Skeletal muscle satellite cell (primary cell): Measurements from ENCODE around the gene NEUROG3. TPM values are rescaled to one million over a fixed set of nuclear protein-coding genes. Genes with fewer than 3 reads are reported as not detected.

Experiments
- H3K27me3 ChIP-seq: 2 replicates; pipeline ENCODE4 v1.7.0; 2013; ENCODE audit warnings: low read length; ENCODE audit not compliant: control insufficient read depth, insufficient read depth
- H3K36me3 ChIP-seq: 2 replicates; pipeline ENCODE4 v1.7.0; 2013; ENCODE audit warnings: mild to moderate bottlenecking, control low read depth, low read length; ENCODE audit not compliant: insufficient read depth
- H3K4me1 ChIP-seq: 2 replicates; pipeline ENCODE4 v1.7.0; 2013; ENCODE audit warnings: low read length; ENCODE audit not compliant: control insufficient read depth, insufficient read depth
- H3K4me2 ChIP-seq: 2 replicates; pipeline ENCODE4 v1.7.0; 2013; ENCODE audit warnings: mild to moderate bottlenecking, low read length
- H3K4me3 ChIP-seq: 2 replicates; pipeline ENCODE4 v1.7.0; 2013; ENCODE audit warnings: low read length
- H3K9ac ChIP-seq: 2 replicates; pipeline ENCODE4 v1.7.0; 2013; ENCODE audit warnings: mild to moderate bottlenecking, low read depth, low read length, moderate library complexity
- H3K9me3 ChIP-seq: replicated peaks from 2 replicates; pipeline ENCODE4 v1.7.0; 2013; ENCODE audit warnings: mild to moderate bottlenecking, control low read depth, low read length
- total RNA-seq: library from RNA; depleted of rRNA; stranded (reverse); fragments of >200 nt; gene quantifications from 2 replicates; pipeline ENCODE4 v1.2.3, GENCODE V29; 2012; rRNA removed

Gene NEUROG3, protein sequence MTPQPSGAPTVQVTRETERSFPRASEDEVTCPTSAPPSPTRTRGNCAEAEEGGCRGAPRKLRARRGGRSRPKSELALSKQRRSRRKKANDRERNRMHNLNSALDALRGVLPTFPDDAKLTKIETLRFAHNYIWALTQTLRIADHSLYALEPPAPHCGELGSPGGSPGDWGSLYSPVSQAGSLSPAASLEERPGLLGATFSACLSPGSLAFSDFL
- total RNA-seq: not detected in 2 replicates

- H3K9ac ChIP-seq: no peak within 1 kb of the TSS
- no peaks in the 10 kb centered on the region for H3K36me3 ChIP-seq
- H3K4me1 ChIP-seq: no peaks in the 10 kb centered on the region
- H3K9me3 ChIP-seq: no peaks in the 10 kb centered on the region
- no peak within 1 kb of the TSS for H3K4me3 ChIP-seq
- H3K4me2 ChIP-seq: no peak within 1 kb of the TSS
- peaks cover 98% of the 10 kb centered on the region for H3K27me3 ChIP-seq
These were observed at the start of gene NEUROG3 for GRCh38 chr10:69573056-69573806. Gene NEUROG3 (minus strand): TSS chr10:69573422. CDS start chr10:69573043, 379 bp downstream.

GRCh38 chr10:69620625-69621024 lies 47.4 kb upstream of the NEUROG3 start:
- Histone ChIP-seq H3K9ac (no peak overlapping the region), H3K4me2 (no peak overlapping the region), H3K4me1 (no peaks in the 10 kb centered on the region), H3K27me3 (peaks cover 59% of the 10 kb centered on the region), H3K36me3 (no peaks in the 10 kb centered on the region), H3K4me3 (no peak overlapping the region), H3K9me3 (no peaks in the 10 kb centered on the region)

- Histone ChIP-seq H3K36me3 (no peaks in the 10 kb centered on the region), H3K9me3 (no peaks in the 10 kb centered on the region), H3K4me3 (no peak overlapping the region), H3K9ac (no peak overlapping the region), H3K27me3 (peaks cover 66% of the 10 kb centered on the region), H3K4me1 (no peaks in the 10 kb centered on the region), H3K4me2 (no peak overlapping the region)
These were observed 46.4 kb upstream of the NEUROG3 start for GRCh38 chr10:69619626-69620025.

DNA sequence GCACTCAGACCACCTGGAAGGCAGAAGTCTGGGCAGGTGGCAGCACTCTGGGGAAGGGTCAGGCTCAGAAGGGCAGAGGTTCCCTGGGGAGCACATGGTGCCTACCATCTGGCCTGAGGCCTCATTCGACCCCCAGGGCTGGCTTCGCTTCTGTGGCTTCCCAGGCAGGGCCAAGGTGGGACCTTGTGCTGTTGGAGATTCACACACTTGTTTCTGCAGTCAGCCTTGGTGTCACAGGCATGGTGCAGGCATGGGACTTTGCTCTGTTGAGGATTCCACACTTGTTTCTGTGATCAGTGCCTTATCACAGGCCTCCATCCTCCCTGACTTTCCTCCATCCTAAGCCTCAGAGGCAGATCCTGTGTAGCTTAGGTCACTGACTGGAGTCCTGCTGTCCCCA lies 45.5 kb upstream of the NEUROG3 start:
- Histone ChIP-seq H3K27me3 (peaks cover 68% of the 10 kb centered on the region), H3K9ac (no peak overlapping the region), H3K36me3 (no peaks in the 10 kb centered on the region), H3K4me3 (no peak overlapping the region), H3K4me1 (no peaks in the 10 kb centered on the region), H3K9me3 (no peaks in the 10 kb centered on the region), H3K4me2 (no peak overlapping the region)

- Histone ChIP-seq H3K4me2 (no peak overlapping the region), H3K4me3 (no peak overlapping the region), H3K9ac (no peak overlapping the region), H3K9me3 (no peaks in the 10 kb centered on the region), H3K4me1 (no peaks in the 10 kb centered on the region), H3K27me3 (peaks cover 62% of the 10 kb centered on the region), H3K36me3 (no peaks in the 10 kb centered on the region)
These were observed 43.1 kb upstream of the NEUROG3 start for GRCh38 chr10:69616358-69616757.

GRCh38 chr10:69614130-69614529 lies 40.9 kb upstream of the NEUROG3 start:
- Histone ChIP-seq H3K4me1 (no peaks in the 10 kb centered on the region), H3K9me3 (no peaks in the 10 kb centered on the region), H3K36me3 (no peaks in the 10 kb centered on the region), H3K9ac (no peak overlapping the region), H3K4me3 (no peak overlapping the region), H3K27me3 (peaks cover 47% of the 10 kb centered on the region), H3K4me2 (no peak overlapping the region)

GRCh38 chr10:69612760-69613159 lies 39.5 kb upstream of the NEUROG3 start:
- Histone ChIP-seq H3K9me3 (no peaks in the 10 kb centered on the region), H3K4me3 (no peak overlapping the region), H3K4me2 (no peak overlapping the region), H3K27me3 (peaks cover 45% of the 10 kb centered on the region), H3K36me3 (no peaks in the 10 kb centered on the region), H3K9ac (no peak overlapping the region), H3K4me1 (no peaks in the 10 kb centered on the region)

DNA sequence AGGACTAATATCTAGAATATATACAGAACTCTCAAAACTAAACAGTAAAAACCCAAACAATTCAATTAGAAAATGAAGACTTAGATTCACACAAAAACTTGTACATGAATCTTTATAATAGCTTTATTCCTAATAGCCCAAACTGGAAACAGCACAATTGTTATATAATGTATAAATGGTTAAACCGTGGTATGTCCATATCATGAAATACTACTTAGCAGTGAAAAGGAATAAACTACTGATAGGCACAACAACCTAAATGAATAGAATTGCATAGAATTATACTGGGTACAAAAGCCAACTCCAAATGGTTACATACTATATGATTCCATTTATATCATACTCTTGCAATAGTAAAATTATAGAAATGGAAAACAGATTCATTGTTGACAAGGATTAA lies 35.9 kb upstream of the NEUROG3 start:
- Histone ChIP-seq H3K36me3 (no peaks in the 10 kb centered on the region), H3K4me2 (no peak overlapping the region), H3K4me1 (no peaks in the 10 kb centered on the region), H3K9ac (no peak overlapping the region), H3K4me3 (no peak overlapping the region), H3K9me3 (no peaks in the 10 kb centered on the region), H3K27me3 (peaks cover 39% of the 10 kb centered on the region)

- no peaks in the 10 kb centered on the region for H3K4me1 ChIP-seq
- H3K36me3 ChIP-seq: no peaks in the 10 kb centered on the region
- no peak overlapping the region for H3K4me3 ChIP-seq
- H3K9me3 ChIP-seq: no peaks in the 10 kb centered on the region
- H3K4me2 ChIP-seq: no peak overlapping the region
- H3K9ac ChIP-seq: no peak overlapping the region
- H3K27me3 ChIP-seq: peaks cover 61% of the 10 kb centered on the region
These were observed 27.6 kb upstream of the NEUROG3 start for GRCh38 chr10:69600761-69601330.

- H3K4me1 ChIP-seq: no peaks in the 10 kb centered on the region
- no peak overlapping the region for H3K4me3 ChIP-seq
- H3K36me3 ChIP-seq: no peaks in the 10 kb centered on the region
- H3K9me3 ChIP-seq: no peaks in the 10 kb centered on the region
- H3K9ac ChIP-seq: no peak overlapping the region
- H3K4me2 ChIP-seq: no peak overlapping the region
- H3K27me3 ChIP-seq: peaks cover 55% of the 10 kb centered on the region
These were observed 15.1 kb upstream of the NEUROG3 start for GRCh38 chr10:69588358-69588757.

- no peaks in the 10 kb centered on the region for H3K4me1 ChIP-seq
- H3K36me3 ChIP-seq: no peaks in the 10 kb centered on the region
- no peak overlapping the region for H3K9ac ChIP-seq
- H3K27me3 ChIP-seq: peaks cover 80% of the 10 kb centered on the region
- H3K4me2 ChIP-seq: no peak overlapping the region
- H3K9me3 ChIP-seq: no peaks in the 10 kb centered on the region
- no peak overlapping the region for H3K4me3 ChIP-seq
These were observed 11.4 kb upstream of the NEUROG3 start for GRCh38 chr10:69584624-69585023.
